HEK293 (cell line): ENCODE data around the gene PTPRH.

Experiments
- ATF2 ChIP-seq: fragments of 450-650 bp; formaldehyde crosslinking; IDR thresholded peaks from 2 replicates; pipeline ENCODE4 v1.5.1; 2016; ENCODE audit warnings: missing biosample characterization, missing genetic modification characterization, low read depth
- BCL11A ChIP-seq: fragments of 450-650 bp; formaldehyde crosslinking; IDR thresholded peaks from 2 replicates; pipeline ENCODE4 v1.5.1; 2016; ENCODE audit warnings: low read depth, missing biosample characterization, missing genetic modification characterization
- HOXA7 ChIP-seq: sonication (generic); formaldehyde crosslinking; IDR thresholded peaks from 2 replicates; pipeline ENCODE4 v1.8.1; 2022; ENCODE audit warnings: missing genetic modification reagents, borderline replicate concordance
- KLF9 ChIP-seq: fragments of 450-650 bp; formaldehyde crosslinking; IDR thresholded peaks from 2 replicates; pipeline ENCODE4 v1.5.1; 2016; ENCODE audit warnings: missing biosample characterization, missing genetic modification characterization, low read depth
- MYNN ChIP-seq: fragments of 450-650 bp; formaldehyde crosslinking; IDR thresholded peaks from 2 replicates; pipeline ENCODE4 v1.5.1; 2016; ENCODE audit warnings: missing biosample characterization, missing genetic modification characterization, borderline replicate concordance
- PRDM10 ChIP-seq: fragments of 450-650 bp; formaldehyde crosslinking; IDR thresholded peaks from 2 replicates; pipeline ENCODE4 v1.5.1; 2016; ENCODE audit warnings: missing biosample characterization, missing genetic modification characterization
- REST ChIP-seq: fragments of 450-650 bp; formaldehyde crosslinking; IDR thresholded peaks from 2 replicates; pipeline ENCODE4 v1.5.1; 2016; ENCODE audit warnings: missing biosample characterization, missing genetic modification characterization
- SP3 ChIP-seq: fragments of 450-650 bp; formaldehyde crosslinking; IDR thresholded peaks from 2 replicates; pipeline ENCODE4 v1.5.1; 2016; ENCODE audit warnings: missing biosample characterization, missing genetic modification characterization
- WT1 ChIP-seq: fragments of 450-650 bp; formaldehyde crosslinking; IDR thresholded peaks from 2 replicates; pipeline ENCODE4 v1.5.1; 2016; ENCODE audit warnings: missing biosample characterization, missing genetic modification characterization
- ZEB2 ChIP-seq: fragments of 450-650 bp; formaldehyde crosslinking; IDR thresholded peaks from 2 replicates; pipeline ENCODE4 v1.5.1; 2016; ENCODE audit warnings: missing biosample characterization, missing genetic modification characterization
- ZFHX2 ChIP-seq: fragments of 450-650 bp; formaldehyde crosslinking; conservative IDR thresholded peaks from 2 replicates; pipeline ENCODE4 v1.5.1; 2016; ENCODE audit warnings: missing biosample characterization, missing genetic modification characterization
- ZFP37 ChIP-seq: fragments of 450-650 bp; formaldehyde crosslinking; IDR thresholded peaks from 2 replicates; pipeline ENCODE4 v1.5.1; 2016; ENCODE audit warnings: missing biosample characterization, missing genetic modification characterization
- ZNF121 ChIP-seq: fragments of 450-650 bp; formaldehyde crosslinking; IDR thresholded peaks from 2 replicates; pipeline ENCODE4 v1.5.1; 2016; ENCODE audit warnings: missing biosample characterization, missing genetic modification characterization
- ZNF132 ChIP-seq: fragments of 450-650 bp; formaldehyde crosslinking; IDR thresholded peaks from 2 replicates; pipeline ENCODE4 v1.5.1; 2017; ENCODE audit warnings: missing biosample characterization, missing genetic modification characterization, borderline replicate concordance
- ZNF133 ChIP-seq: fragments of 450-650 bp; formaldehyde crosslinking; IDR thresholded peaks from 2 replicates; pipeline ENCODE4 v1.5.1; 2016; ENCODE audit warnings: missing biosample characterization, missing genetic modification characterization
- ZNF138 ChIP-seq: fragments of 450-650 bp; formaldehyde crosslinking; IDR thresholded peaks from 2 replicates; pipeline ENCODE4 v1.5.1; 2016; ENCODE audit warnings: missing biosample characterization, missing genetic modification characterization, borderline replicate concordance
- ZNF202 ChIP-seq: fragments of 450-650 bp; formaldehyde crosslinking; IDR thresholded peaks from 2 replicates; pipeline ENCODE4 v1.5.1; 2016; ENCODE audit warnings: missing biosample characterization, missing genetic modification characterization, borderline replicate concordance
- ZNF362 ChIP-seq: fragments of 450-650 bp; formaldehyde crosslinking; IDR thresholded peaks from 2 replicates; pipeline ENCODE4 v1.5.1; 2016; ENCODE audit warnings: missing biosample characterization, missing genetic modification characterization
- ZNF433 ChIP-seq: fragments of 450-650 bp; formaldehyde crosslinking; IDR thresholded peaks from 2 replicates; pipeline ENCODE4 v1.5.1; 2016; ENCODE audit warnings: missing biosample characterization, missing genetic modification characterization, low read depth
- ZNF501 ChIP-seq: fragments of 450-650 bp; formaldehyde crosslinking; IDR thresholded peaks from 2 replicates; pipeline ENCODE4 v1.5.1; 2016; ENCODE audit warnings: missing biosample characterization, missing genetic modification characterization
- ZNF544 ChIP-seq: fragments of 450-650 bp; formaldehyde crosslinking; IDR thresholded peaks from 2 replicates; pipeline ENCODE4 v1.5.0; 2017; ENCODE audit warnings: missing biosample characterization, missing genetic modification characterization
- ZNF560 ChIP-seq: fragments of 450-650 bp; formaldehyde crosslinking; IDR thresholded peaks from 2 replicates; pipeline ENCODE4 v1.5.1; 2017; ENCODE audit warnings: missing biosample characterization, missing genetic modification characterization, borderline replicate concordance
- ZNF585B ChIP-seq: fragments of 450-650 bp; formaldehyde crosslinking; IDR thresholded peaks from 2 replicates; pipeline ENCODE4 v1.5.1; 2016; ENCODE audit warnings: missing biosample characterization, missing genetic modification characterization
- ZNF596 ChIP-seq: fragments of 450-650 bp; IDR thresholded peaks from 2 replicates; pipeline ENCODE4 v1.5.0; 2018; ENCODE audit warnings: missing biosample characterization, mild to moderate bottlenecking, missing genetic modification characterization, moderate library complexity
- ZNF621 ChIP-seq: fragments of 450-650 bp; formaldehyde crosslinking; IDR thresholded peaks from 2 replicates; pipeline ENCODE4 v1.5.1; 2017; ENCODE audit warnings: missing biosample characterization, missing genetic modification characterization
- ZNF623 ChIP-seq: fragments of 450-650 bp; formaldehyde crosslinking; IDR thresholded peaks from 2 replicates; pipeline ENCODE4 v1.5.1; 2016; ENCODE audit warnings: missing biosample characterization, missing genetic modification characterization
- ZNF624 ChIP-seq: fragments of 450-650 bp; formaldehyde crosslinking; IDR thresholded peaks from 2 replicates; pipeline ENCODE4 v1.5.1; 2017; ENCODE audit warnings: missing biosample characterization, missing genetic modification characterization
- ZNF658 ChIP-seq: fragments of 450-650 bp; formaldehyde crosslinking; IDR thresholded peaks from 2 replicates; pipeline ENCODE4; 2016; ENCODE audit warnings: missing biosample characterization, missing genetic modification characterization
- ZSCAN16 ChIP-seq: fragments of 450-650 bp; formaldehyde crosslinking; IDR thresholded peaks from 2 replicates; pipeline ENCODE4 v1.5.1; 2016; ENCODE audit warnings: missing biosample characterization, missing genetic modification characterization
- TF ChIP-seq, protein P1 (sequence below): fragments of 450-650 bp; formaldehyde crosslinking; IDR thresholded peaks from 2 replicates; pipeline ENCODE4 v1.5.1; 2016; ENCODE audit warnings: missing biosample characterization, missing genetic modification characterization

The PTPRH gene

GRCh38 chr19:55166530-55167268, 42.6 kb downstream of the PTPRH start, which contains the start of gene DNAAF3 (continued):
- TF ChIP-seq PRDM10 (tag by site-specific recombination) = peak; percentile 100
- no peak for TF ChIP-seq ZNF501 (tag by site-specific recombination)
- peak; percentile 27 for TF ChIP-seq ZEB2 (tag by site-specific recombination)
- TF ChIP-seq ZNF544 (tag by site-specific recombination) = no peak
- TF ChIP-seq MYNN (tag by site-specific recombination) = no peak
- TF ChIP-seq ZNF362 (tag by site-specific recombination) = no peak
- TF ChIP-seq ZNF433 = no peak
- TF ChIP-seq HOXA7 (CRISPR knock-in tag) = no peak
- peak; percentile 93 for TF ChIP-seq SP3 (tag by site-specific recombination)
- TF ChIP-seq ZFP37 (tag by site-specific recombination) = no peak
- TF ChIP-seq ZNF624 (tag by site-specific recombination) = no peak
- TF ChIP-seq ZNF133 (tag by site-specific recombination) = no peak
- no peak for TF ChIP-seq REST
- TF ChIP-seq ATF2 (tag by site-specific recombination) = no peak
- no peak for TF ChIP-seq ZNF132 (tag by site-specific recombination)
- no peak for TF ChIP-seq BCL11A (tag by site-specific recombination)
- no peak for TF ChIP-seq ZNF596 (tag by site-specific recombination)
- no peak for TF ChIP-seq ZNF585B (tag by site-specific recombination)
- no peak for TF ChIP-seq ZSCAN16 (tag by site-specific recombination)
- TF ChIP-seq ZNF658 (tag by site-specific recombination) = no peak
- TF ChIP-seq WT1 (tag by site-specific recombination) = no peak
- no peak for TF ChIP-seq ZNF623
- no peak for TF ChIP-seq ZNF138 (tag by site-specific recombination)
- TF ChIP-seq ZNF621 = no peak
- TF ChIP-seq ZNF202 (tag by site-specific recombination) = no peak
- no peak for TF ChIP-seq ZNF560 (tag by site-specific recombination)
- TF ChIP-seq ZFHX2 (tag by site-specific recombination) = peak; percentile 74
- TF ChIP-seq KLF9 = peak; percentile 80
- TF ChIP-seq, protein P1, sequence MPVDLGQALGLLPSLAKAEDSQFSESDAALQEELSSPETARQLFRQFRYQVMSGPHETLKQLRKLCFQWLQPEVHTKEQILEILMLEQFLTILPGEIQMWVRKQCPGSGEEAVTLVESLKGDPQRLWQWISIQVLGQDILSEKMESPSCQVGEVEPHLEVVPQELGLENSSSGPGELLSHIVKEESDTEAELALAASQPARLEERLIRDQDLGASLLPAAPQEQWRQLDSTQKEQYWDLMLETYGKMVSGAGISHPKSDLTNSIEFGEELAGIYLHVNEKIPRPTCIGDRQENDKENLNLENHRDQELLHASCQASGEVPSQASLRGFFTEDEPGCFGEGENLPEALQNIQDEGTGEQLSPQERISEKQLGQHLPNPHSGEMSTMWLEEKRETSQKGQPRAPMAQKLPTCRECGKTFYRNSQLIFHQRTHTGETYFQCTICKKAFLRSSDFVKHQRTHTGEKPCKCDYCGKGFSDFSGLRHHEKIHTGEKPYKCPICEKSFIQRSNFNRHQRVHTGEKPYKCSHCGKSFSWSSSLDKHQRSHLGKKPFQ (tag by site-specific recombination) = no peak
- TF ChIP-seq ZNF121 (tag by site-specific recombination) = no peak
